T47D (cell line): ENCODE data around the gene LCE7A.

Experiments used
- DNase-seq, 2 experiments: peaks; one replicate each; pipeline versions ENCODE4 v3.0.0 to v3.0.0-alpha.2; 2011 to 2012; ENCODE audit warnings: low read depth in 1 of 2, low spot score in 1 of 2
- JUND ChIP-seq: IDR thresholded peaks from 2 replicates; pipeline ENCODE4 v1.6.1; 2012; ENCODE audit warnings: low read depth
- in situ Hi-C: cut with HindIII; loops from 2 replicates; pipeline ENCODE4 v1.10.0; 2016; ENCODE audit warnings: low sequenced_read_pairs, low pct_unique_long_range_greater_than_20kb

LCE7A gene

DNA sequence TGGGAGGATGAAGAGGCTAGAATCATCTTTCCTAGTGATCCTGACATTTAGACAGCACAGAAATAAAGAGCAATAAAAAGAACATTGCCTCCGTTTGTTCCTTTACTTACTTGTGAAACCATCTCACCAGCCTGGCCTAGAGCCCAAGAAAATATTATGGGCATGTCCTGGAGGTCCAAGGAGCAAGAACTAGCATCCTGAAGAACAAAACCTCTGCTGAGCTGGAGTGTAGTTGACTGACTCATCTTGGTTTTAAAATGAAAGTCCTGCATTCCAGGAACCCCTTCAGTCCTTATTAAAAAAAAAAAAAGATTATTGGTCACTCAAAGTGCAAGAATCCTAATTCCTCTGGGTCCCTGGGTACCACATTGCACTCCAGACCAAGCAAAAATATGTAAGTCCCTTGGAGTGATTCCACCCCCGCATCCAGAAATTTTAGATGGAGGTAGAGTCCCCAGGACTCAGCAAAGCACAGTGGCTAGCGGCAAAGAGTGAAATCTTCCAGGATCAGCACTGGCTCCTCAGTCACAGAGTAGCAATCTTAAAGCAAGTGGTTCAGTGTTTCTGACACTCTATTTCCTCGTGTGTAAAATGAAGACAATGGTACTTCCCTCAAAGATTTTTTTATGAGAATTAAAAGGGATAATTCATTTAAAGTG lies 25.3 kb downstream of the LCE7A start:
- in situ Hi-C loops = no loop called here
- no peak for DNase-seq
- TF ChIP-seq JUND = no peak

GRCh38 chr1:152886085-152886484 lies 26.3 kb downstream of the LCE7A start:
- in situ Hi-C loops = no loop called here
- TF ChIP-seq JUND = no peak
- DNase-seq = no peak

GRCh38 chr1:152886758-152887409 lies 27.1 kb downstream of the LCE7A start:
- TF ChIP-seq JUND = no peak
- in situ Hi-C loops = no loop called here
- DNase-seq = no peak

DNA sequence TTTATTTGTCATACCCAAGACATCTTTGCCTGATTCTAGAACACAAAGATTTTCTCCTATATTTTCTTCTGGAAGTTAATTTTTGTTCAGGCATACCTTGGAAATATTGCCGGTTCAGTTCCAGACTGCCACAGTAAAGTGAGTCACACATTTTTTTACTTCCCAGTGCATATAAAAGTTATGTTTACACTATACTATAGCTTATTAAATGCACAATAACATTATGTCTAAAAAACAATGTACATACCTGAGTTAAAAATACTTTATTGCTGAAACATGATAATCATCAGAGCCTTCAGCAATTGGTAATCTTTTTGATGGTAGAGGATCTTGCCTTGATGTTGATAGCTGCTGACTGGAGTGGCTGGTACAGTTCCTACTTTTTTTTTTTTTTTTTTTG lies 28.3 kb downstream of the LCE7A start:
- in situ Hi-C loops = no loop called here
- TF ChIP-seq JUND = no peak
- no peak for DNase-seq

GRCh38 chr1:152899027-152899426 lies 39.2 kb downstream of the LCE7A start:
- TF ChIP-seq JUND = no peak
- in situ Hi-C loops = no loop called here
- DNase-seq = no peak

DNA sequence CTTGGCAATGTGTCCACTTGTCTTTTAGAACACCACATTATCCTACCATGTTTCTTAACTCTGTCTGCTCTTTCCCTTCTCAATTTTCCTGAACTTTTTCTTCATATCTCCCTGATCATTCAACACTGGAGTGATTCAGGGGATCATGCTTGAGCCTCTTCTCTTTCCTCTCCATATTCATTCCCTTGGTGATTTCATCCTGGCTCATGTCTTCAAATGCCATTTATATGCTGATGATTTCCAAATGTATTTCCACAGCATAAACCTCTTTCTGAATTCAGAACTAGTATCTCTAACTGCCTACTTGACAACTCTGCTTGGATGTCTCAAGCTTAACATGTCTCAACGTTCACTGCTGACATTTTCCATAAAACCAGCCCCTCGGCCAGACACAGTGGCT lies 40.1 kb downstream of the LCE7A start:
- TF ChIP-seq JUND = no peak
- no peak for DNase-seq
- in situ Hi-C loops = no loop called here

- no peak for TF ChIP-seq JUND
- in situ Hi-C loops = no loop called here
- DNase-seq = peak in 1 of 2 experiments; percentile 73
Measured at GRCh38 chr1:152901631-152902030, 41.8 kb downstream of the LCE7A start.

DNA sequence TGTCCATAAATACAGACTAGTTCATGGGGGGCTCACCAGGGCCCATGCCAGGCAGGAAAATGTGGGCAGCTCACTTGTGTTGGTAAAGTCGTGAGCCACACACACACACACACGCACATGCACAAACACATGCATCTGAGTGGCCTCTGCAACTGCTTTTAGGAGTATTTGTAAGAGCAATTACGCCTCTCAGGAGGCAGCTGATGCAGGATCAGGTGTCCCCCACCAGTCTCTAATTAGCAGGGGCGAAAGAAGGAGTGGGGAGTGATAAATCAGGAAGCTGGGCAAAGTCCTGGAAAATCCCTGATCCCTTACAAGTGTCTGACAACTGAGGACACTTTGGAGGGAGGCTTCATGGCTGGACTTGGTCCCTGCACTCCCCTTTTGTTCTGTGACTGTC lies 42.8 kb downstream of the LCE7A start:
- TF ChIP-seq JUND = no peak
- DNase-seq = no peak
- in situ Hi-C loops = no loop called here

DNA sequence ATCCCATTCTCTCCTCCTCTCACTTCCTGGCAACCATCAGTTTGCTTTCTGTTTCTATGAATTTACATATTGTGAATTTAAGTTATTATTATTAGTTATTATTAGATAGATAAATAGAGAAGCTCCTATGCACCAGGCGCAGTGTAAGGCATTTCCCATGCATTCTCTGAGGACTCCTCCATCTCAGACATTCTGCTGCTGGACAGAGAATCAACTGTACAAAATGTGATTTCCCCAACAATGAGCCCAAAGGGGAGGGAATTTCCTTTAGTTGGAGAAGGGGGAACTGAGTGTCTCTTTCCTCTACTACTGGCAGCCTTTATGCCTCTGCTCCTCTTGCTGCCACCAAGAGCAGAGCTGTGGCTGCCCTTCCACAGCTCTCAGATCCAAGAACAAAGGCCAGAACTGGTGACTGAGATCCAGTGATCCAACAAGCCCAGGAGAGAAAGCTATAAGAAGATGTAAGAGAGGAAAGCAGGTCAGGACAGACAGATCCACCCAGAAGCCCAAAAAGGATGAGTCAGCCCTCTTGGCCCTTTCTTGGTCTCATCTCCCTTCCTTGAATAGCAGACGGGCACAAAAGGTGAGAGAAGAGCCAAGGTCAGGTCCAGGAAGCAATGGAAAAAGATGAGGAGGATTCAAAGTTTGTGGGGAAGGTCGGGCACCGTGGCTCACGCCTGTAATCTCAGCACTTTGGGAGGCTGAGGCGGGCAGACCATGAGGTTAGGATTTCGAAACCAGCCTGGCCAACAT lies 45.1 kb downstream of the LCE7A start:
- no peak for TF ChIP-seq JUND
- in situ Hi-C loops = no loop called here
- no peak for DNase-seq

- TF ChIP-seq JUND = no peak
- in situ Hi-C loops = no loop called here
- DNase-seq = peak in 1 of 2 experiments; percentile 56
Measured at GRCh38 chr1:152906023-152906565, 46.3 kb downstream of the LCE7A start.

DNA sequence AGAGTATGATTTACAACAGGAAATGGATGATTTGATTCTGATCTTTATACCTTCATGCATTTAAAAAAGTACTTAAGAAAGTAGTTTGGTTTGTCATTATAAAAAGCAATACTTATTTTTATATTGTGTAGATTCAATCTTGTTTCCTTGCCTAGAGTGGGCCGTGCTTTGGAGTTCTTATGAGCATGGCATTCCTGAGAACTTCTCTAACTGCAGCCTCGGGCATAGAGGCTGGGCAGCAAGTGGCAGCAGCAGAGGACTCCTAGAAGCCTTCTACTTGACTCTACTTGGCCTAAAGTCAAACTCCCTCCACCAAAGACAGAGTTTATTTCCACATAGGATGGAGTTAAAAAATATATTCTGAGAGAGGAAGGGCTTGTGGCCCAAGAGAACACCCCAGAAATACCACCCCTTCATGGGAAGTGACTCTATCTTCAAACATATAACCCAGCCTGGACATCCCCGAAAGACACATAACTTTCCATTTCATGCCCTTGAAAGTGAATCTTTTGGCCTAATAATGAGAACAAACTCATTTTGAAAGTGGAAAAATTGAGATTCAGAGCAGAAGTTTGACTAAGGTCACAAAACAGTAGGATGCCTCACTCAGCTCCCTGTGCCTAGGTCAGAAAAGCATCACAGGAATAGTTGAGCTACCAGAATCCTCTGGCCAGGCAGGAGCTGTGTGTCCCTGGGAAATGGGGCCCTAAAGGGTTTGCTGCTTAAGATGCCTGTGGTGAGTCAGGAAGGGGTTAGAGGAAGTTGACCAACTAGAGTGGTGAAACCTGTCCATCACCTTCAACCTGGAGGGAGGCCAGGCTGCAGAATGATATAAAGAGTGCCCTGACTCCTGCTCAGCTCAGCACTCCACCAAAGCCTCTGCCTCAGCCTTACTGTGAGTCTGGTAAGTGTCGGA lies 48.1 kb downstream of the LCE7A start, which contains the start of gene IVL:
Gene IVL, plus strand, starts transcription at position 861 of the 916 bp plus-strand sequence. CDS start 1,252 bp downstream, outside the sequence.
- peak; percentile 58 to 99 for DNase-seq
- 0 out of 2 replicates have a peak, but pooled peaks have one; percentile 36 for TF ChIP-seq JUND
- in situ Hi-C loops = no loop called here

GRCh38 chr1:152909206-152909605 lies 49.4 kb downstream of the LCE7A start:
- TF ChIP-seq JUND = no peak
- in situ Hi-C loops = no loop called here
- no peak for DNase-seq
